NCI-H2081 (cell line): Measurements from ENCODE around the gene SAMD14.

Experiments
- DNase-seq, 2 experiments: peaks; one replicate each; lab custom pipeline; 2025; lab: John Stamatoyannopoulos, UW

The SAMD14 gene

GRCh38 chr17:50133028-50133768, 3.2 kb upstream of the SAMD14 start:
- no peak for DNase-seq

GRCh38 chr17:50132104-50132794, 2.3 kb upstream of the SAMD14 start:
- DNase-seq = no peak

GRCh38 chr17:50130559-50131305, 772 bp upstream of the SAMD14 start:
- DNase-seq = peak in 1 of 2 experiments; percentile 16

GRCh38 chr17:50129353-50129727, 620 bp downstream of the SAMD14 start:
- no peak for DNase-seq

GRCh38 chr17:50128441-50129352, 1.3 kb downstream of the SAMD14 start:
- DNase-seq = no peak

- no peak for DNase-seq
Observed at GRCh38 chr17:50127697-50128361, 2.1 kb downstream of the SAMD14 start.

- no peak for DNase-seq
Observed at GRCh38 chr17:50125420-50125997, 4.5 kb downstream of the SAMD14 start.

GRCh38 chr17:50123649-50124349, 6.2 kb downstream of the SAMD14 start:
- peak; percentile 62 to 76 for DNase-seq

- no peak for DNase-seq
Observed at GRCh38 chr17:50122945-50123344, 7.0 kb downstream of the SAMD14 start.

- no peak for DNase-seq
Observed at GRCh38 chr17:50120475-50121253, 9.3 kb downstream of the SAMD14 start.

GRCh38 chr17:50118828-50119218, 11.1 kb downstream of the SAMD14 start:
- no peak for DNase-seq

GRCh38 chr17:50118076-50118827, 11.7 kb downstream of the SAMD14 start:
- DNase-seq = no peak

- peak; percentile 68 to 75 for DNase-seq
Observed at GRCh38 chr17:50117202-50118051, 12.5 kb downstream of the SAMD14 start.

- DNase-seq = no peak
Observed at GRCh38 chr17:50115756-50116155, 14.2 kb downstream of the SAMD14 start.

- peak; percentile 52 to 64 for DNase-seq
Observed at GRCh38 chr17:50114849-50115357, 15.1 kb downstream of the SAMD14 start.

- no peak for DNase-seq
Observed at GRCh38 chr17:50114401-50114800, 15.6 kb downstream of the SAMD14 start.

- no peak for DNase-seq
Observed at GRCh38 chr17:50113624-50114320, 16.2 kb downstream of the SAMD14 start.
